ENCODE data around the gene FIZ1.
A peak's percentile ranks its signal among the peaks of the same experiment; 100 is the strongest.

The FIZ1 gene

DNA sequence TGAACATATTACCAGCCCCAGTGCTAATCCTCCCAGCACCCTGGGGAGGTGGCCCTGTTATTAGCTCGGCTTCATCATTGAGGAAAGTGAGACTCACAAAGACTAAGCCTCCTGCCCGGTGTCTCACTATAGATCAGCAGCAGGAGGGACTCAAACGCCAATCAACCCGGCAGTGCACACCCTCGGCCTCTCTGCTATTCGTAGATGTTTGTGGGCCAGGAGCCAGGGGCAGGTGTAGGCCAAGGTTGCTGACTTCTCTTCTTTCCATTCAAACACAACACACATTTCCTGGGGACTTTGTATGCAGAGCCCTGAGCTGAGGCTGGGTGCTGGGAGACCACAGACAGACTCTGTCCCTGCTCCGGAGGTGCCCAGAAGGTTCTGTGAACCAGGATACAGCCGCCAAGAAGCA lies 44.6 kb downstream of the FIZ1 start:
- Histone ChIP-seq H3K9ac (ENCODE audit: low read length) (no peak overlapping the region), H3K27me3 (ENCODE audit: control insufficient read depth, insufficient read depth, low read length) (peaks cover 13% of the 10 kb centered on the region; the same call in 1 of the 2 replicates), H3K9me3 (ENCODE audit: control insufficient read depth, insufficient read depth, low read depth, low read length) (no peaks in the 10 kb centered on the region), H3K36me3 (ENCODE audit: control insufficient read depth, insufficient read depth, low read length) (no peaks in the 10 kb centered on the region), H3K4me1 (ENCODE audit: control insufficient read depth, insufficient read depth, low read length) (peaks cover 18% of the 10 kb centered on the region), H3K27ac (ENCODE audit: low read depth, low read length) (no peak overlapping the region), H3K4me3 (ENCODE audit: low read depth, low read length) (no peak overlapping the region)

- H3K4me3 ChIP-seq (ENCODE audit: low read depth, low read length) = no peak overlapping the region
- no peaks in the 10 kb centered on the region for H3K36me3 ChIP-seq (ENCODE audit: control insufficient read depth, insufficient read depth, low read length)
- H3K9me3 ChIP-seq (ENCODE audit: control insufficient read depth, insufficient read depth, low read depth, low read length) = no peaks in the 10 kb centered on the region
- H3K27me3 ChIP-seq (ENCODE audit: control insufficient read depth, insufficient read depth, low read length) = peaks cover 13% of the 10 kb centered on the region; the same call in 1 of the 2 replicates
- peaks cover 23% of the 10 kb centered on the region for H3K4me1 ChIP-seq (ENCODE audit: control insufficient read depth, insufficient read depth, low read length)
- H3K9ac ChIP-seq (ENCODE audit: low read length) = no peak overlapping the region
- no peak overlapping the region for H3K27ac ChIP-seq (ENCODE audit: low read depth, low read length)
Observed at GRCh38 chr19:55554302-55554701, 45.0 kb downstream of the FIZ1 start.

- Histone ChIP-seq H3K9me3 (ENCODE audit: control insufficient read depth, insufficient read depth, low read depth, low read length) (no peaks in the 10 kb centered on the region), H3K36me3 (ENCODE audit: control insufficient read depth, insufficient read depth, low read length) (no peaks in the 10 kb centered on the region), H3K4me3 (ENCODE audit: low read depth, low read length) (no peak overlapping the region), H3K9ac (ENCODE audit: low read length) (no peak overlapping the region), H3K27ac (ENCODE audit: low read depth, low read length) (no peak overlapping the region), H3K4me1 (ENCODE audit: control insufficient read depth, insufficient read depth, low read length) (peaks cover 24% of the 10 kb centered on the region), H3K27me3 (ENCODE audit: control insufficient read depth, insufficient read depth, low read length) (peaks cover 13% of the 10 kb centered on the region; the same call in 1 of the 2 replicates)
Observed at GRCh38 chr19:55553217-55554182, 45.8 kb downstream of the FIZ1 start.

DNA sequence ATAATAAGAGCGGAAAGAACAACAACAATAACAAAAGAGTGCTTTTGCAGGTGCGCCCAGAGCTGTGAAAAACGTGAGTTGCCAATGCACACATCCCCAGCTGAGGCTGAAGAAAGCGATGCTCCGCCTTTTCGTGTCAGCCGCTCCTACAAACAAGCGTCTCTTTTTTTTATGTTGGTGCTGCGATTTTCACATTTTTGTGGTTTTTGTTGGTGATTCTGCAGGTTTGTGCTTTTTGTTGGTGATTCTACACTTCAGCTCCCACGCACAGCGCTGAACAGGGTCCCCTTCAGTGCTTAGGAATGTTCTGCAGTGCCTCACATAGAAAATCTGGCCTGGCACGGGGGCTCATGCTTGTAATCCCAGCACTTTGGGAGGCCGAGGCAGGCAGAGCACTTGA lies 46.7 kb downstream of the FIZ1 start:
- 0 out of 2 replicates have a peak overlapping the region, but pooled peaks have one; percentile 21 for H3K4me3 ChIP-seq (ENCODE audit: low read depth, low read length)
- H3K9me3 ChIP-seq (ENCODE audit: control insufficient read depth, insufficient read depth, low read depth, low read length) = no peaks in the 10 kb centered on the region
- peaks cover 13% of the 10 kb centered on the region; the same call in 1 of the 2 replicates for H3K27me3 ChIP-seq (ENCODE audit: control insufficient read depth, insufficient read depth, low read length)
- no peak overlapping the region for H3K27ac ChIP-seq (ENCODE audit: low read depth, low read length)
- no peak overlapping the region for H3K9ac ChIP-seq (ENCODE audit: low read length)
- H3K36me3 ChIP-seq (ENCODE audit: control insufficient read depth, insufficient read depth, low read length) = no peaks in the 10 kb centered on the region
- peaks cover 25% of the 10 kb centered on the region for H3K4me1 ChIP-seq (ENCODE audit: control insufficient read depth, insufficient read depth, low read length)

DNA sequence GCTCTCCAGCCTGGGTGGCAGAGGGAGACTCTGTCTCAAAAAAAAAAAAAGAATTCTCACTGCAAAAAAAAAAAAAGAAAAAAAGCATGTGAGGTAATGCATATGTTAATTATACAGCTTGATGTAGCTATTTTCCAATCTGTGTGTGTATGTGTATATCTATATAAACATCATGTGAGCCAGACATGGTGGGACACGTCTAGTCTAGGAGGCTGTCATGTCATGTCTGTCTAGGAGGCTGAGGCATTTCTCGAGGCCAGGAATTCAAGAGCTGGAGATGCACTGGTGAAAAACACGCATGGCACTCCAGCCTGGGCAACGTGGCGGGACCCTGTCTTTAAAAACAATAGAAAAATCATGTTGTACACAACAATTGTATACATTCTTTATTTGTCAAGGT lies 47.1 kb downstream of the FIZ1 start:
- H3K27ac ChIP-seq (ENCODE audit: low read depth, low read length) = no peak overlapping the region
- no peak overlapping the region for H3K4me3 ChIP-seq (ENCODE audit: low read depth, low read length)
- no peaks in the 10 kb centered on the region for H3K9me3 ChIP-seq (ENCODE audit: control insufficient read depth, insufficient read depth, low read depth, low read length)
- peaks cover 29% of the 10 kb centered on the region for H3K4me1 ChIP-seq (ENCODE audit: control insufficient read depth, insufficient read depth, low read length)
- H3K27me3 ChIP-seq (ENCODE audit: control insufficient read depth, insufficient read depth, low read length) = peaks cover 13% of the 10 kb centered on the region; the same call in 1 of the 2 replicates
- no peaks in the 10 kb centered on the region for H3K36me3 ChIP-seq (ENCODE audit: control insufficient read depth, insufficient read depth, low read length)
- no peak overlapping the region for H3K9ac ChIP-seq (ENCODE audit: low read length)

DNA sequence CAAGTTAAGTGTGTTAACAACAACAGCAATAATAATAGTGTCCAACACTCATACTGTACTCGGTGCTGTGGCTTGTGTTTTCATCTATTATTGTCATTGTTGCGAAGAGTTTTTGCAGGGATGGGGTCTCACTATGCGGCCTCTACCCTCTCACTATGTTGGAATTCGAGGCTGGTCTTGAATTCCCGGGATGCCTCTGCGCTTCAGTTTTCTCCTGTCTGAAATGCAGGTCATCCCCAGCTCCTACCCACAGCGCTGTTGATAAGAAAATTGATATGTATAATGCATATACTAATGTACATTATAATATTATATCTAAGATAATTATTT lies 49.0 kb downstream of the FIZ1 start:
- Histone ChIP-seq H3K27ac (ENCODE audit: low read depth, low read length) (no peak overlapping the region), H3K4me1 (ENCODE audit: control insufficient read depth, insufficient read depth, low read length) (peaks cover 44% of the 10 kb centered on the region), H3K27me3 (ENCODE audit: control insufficient read depth, insufficient read depth, low read length) (peaks cover 13% of the 10 kb centered on the region; the same call in 1 of the 2 replicates), H3K4me3 (ENCODE audit: low read depth, low read length) (peak overlapping the region; percentile 52), H3K9me3 (ENCODE audit: control insufficient read depth, insufficient read depth, low read depth, low read length) (no peaks in the 10 kb centered on the region), H3K9ac (ENCODE audit: low read length) (peak overlapping the region; percentile 63), H3K36me3 (ENCODE audit: control insufficient read depth, insufficient read depth, low read length) (no peaks in the 10 kb centered on the region)

- peak overlapping the region; percentile 13; the same call in 1 of the 2 replicates for H3K27ac ChIP-seq (ENCODE audit: low read depth, low read length)
- no peaks in the 10 kb centered on the region for H3K36me3 ChIP-seq (ENCODE audit: control insufficient read depth, insufficient read depth, low read length)
- peaks cover 13% of the 10 kb centered on the region; the same call in 1 of the 2 replicates for H3K27me3 ChIP-seq (ENCODE audit: control insufficient read depth, insufficient read depth, low read length)
- H3K9ac ChIP-seq (ENCODE audit: low read length) = peak overlapping the region; percentile 63
- no peaks in the 10 kb centered on the region for H3K9me3 ChIP-seq (ENCODE audit: control insufficient read depth, insufficient read depth, low read depth, low read length)
- H3K4me1 ChIP-seq (ENCODE audit: control insufficient read depth, insufficient read depth, low read length) = peaks cover 44% of the 10 kb centered on the region
- peak overlapping the region; percentile 52 for H3K4me3 ChIP-seq (ENCODE audit: low read depth, low read length)
Observed at GRCh38 chr19:55549500-55550320, 49.6 kb downstream of the FIZ1 start.

DNA sequence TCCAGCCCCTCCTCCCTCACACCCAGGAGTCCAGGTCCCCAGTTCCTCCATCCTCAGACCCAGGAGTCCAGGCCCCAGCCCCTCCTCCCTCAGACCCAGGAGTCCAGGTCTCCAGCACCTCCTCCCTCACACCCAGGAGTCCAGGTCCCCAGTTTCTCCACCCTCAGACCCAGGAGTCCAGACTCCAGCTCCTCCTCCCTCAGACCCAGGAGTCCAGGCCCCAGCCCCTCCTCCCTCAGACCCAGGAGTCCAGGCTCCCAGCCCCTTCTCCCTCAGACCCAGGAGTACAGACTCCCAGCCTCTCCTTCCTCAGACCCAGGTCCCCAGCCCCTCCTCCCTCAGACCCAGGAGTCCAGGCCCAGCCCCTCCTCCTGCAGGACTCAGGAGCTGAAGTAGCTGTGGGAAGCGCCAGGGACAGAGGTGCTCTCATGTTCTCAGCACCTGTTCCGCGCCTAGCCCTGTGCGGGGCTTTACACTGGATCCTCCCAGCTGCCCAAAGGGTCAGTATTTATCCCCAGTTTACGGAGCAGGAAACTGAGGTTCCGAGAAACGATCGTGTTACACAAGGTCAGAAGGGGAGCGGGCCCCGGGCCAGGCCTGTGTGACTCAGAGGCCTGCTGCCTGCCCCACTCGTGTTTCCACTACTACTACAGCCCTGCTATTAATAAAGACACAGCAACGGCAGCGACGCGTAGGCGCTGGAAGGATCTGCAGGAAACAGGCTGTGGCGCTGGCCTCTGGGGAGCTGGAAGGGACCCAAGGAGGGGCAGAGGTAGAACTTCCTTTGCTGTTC lies 52.3 kb downstream of the FIZ1 start:
- H3K27me3 ChIP-seq (ENCODE audit: control insufficient read depth, insufficient read depth, low read length) = no peaks in the 10 kb centered on the region; the same call in 1 of the 2 replicates
- peaks cover 33% of the 10 kb centered on the region for H3K4me1 ChIP-seq (ENCODE audit: control insufficient read depth, insufficient read depth, low read length)
- H3K4me3 ChIP-seq (ENCODE audit: low read depth, low read length) = no peak overlapping the region
- H3K27ac ChIP-seq (ENCODE audit: low read depth, low read length) = no peak overlapping the region
- H3K36me3 ChIP-seq (ENCODE audit: control insufficient read depth, insufficient read depth, low read length) = no peaks in the 10 kb centered on the region
- no peak overlapping the region for H3K9ac ChIP-seq (ENCODE audit: low read length)
- no peaks in the 10 kb centered on the region for H3K9me3 ChIP-seq (ENCODE audit: control insufficient read depth, insufficient read depth, low read depth, low read length)

- Histone ChIP-seq H3K9me3 (ENCODE audit: control insufficient read depth, insufficient read depth, low read depth, low read length) (no peaks in the 10 kb centered on the region), H3K4me1 (ENCODE audit: control insufficient read depth, insufficient read depth, low read length) (peaks cover 33% of the 10 kb centered on the region), H3K4me3 (ENCODE audit: low read depth, low read length) (no peak overlapping the region), H3K36me3 (ENCODE audit: control insufficient read depth, insufficient read depth, low read length) (no peaks in the 10 kb centered on the region), H3K27me3 (ENCODE audit: control insufficient read depth, insufficient read depth, low read length) (no peaks in the 10 kb centered on the region; the same call in 1 of the 2 replicates), H3K27ac (ENCODE audit: low read depth, low read length) (no peak overlapping the region), H3K9ac (ENCODE audit: low read length) (no peak overlapping the region)
Observed at GRCh38 chr19:55546011-55546410, 53.3 kb downstream of the FIZ1 start.

DNA sequence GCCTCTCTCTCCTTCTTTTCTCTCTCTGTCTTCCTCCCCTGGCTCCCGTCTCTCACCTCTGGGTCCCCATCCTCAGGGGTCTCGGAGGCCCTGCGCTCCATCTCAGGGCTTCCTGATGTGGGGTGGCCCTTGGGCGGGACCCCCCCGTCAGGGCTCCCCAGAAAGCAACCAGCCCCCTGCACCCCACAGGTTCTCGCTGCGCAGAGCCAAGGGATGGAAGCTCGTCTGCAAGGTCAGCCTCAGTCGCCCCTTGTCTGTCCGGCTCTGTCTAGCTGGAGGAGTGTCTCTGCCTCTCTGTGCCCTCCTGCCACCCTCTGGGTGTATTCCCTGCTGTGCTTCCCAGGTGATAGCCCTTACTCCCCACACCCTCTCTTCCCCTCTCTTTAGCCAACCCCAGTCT lies 53.9 kb downstream of the FIZ1 start, which contains the start of gene SBK3:
Gene SBK3, minus strand, starts transcription at position 101 of the 400 bp plus-strand sequence. Its CDS starts 0 bp downstream, at position 101.
- H3K36me3 ChIP-seq (ENCODE audit: control insufficient read depth, insufficient read depth, low read length) = no peaks in the 10 kb centered on the region
- H3K4me1 ChIP-seq (ENCODE audit: control insufficient read depth, insufficient read depth, low read length) = peaks cover 33% of the 10 kb centered on the region
- no peaks in the 10 kb centered on the region; the same call in 1 of the 2 replicates for H3K27me3 ChIP-seq (ENCODE audit: control insufficient read depth, insufficient read depth, low read length)
- H3K27ac ChIP-seq (ENCODE audit: low read depth, low read length) = no peak within 1 kb of the TSS
- no peak within 1 kb of the TSS for H3K4me3 ChIP-seq (ENCODE audit: low read depth, low read length)
- H3K9ac ChIP-seq (ENCODE audit: low read length) = no peak within 1 kb of the TSS
- no peaks in the 10 kb centered on the region for H3K9me3 ChIP-seq (ENCODE audit: control insufficient read depth, insufficient read depth, low read depth, low read length)
